Suppressor macrophage treated with lipopolysaccharide for 4 hours (primary cell): ENCODE measurements around the gene TEX2.

Experiments
- DNase-seq: peaks from one replicate; pipeline ENCODE4 v3.0.0-alpha.2; 2020

Gene TEX2, protein sequence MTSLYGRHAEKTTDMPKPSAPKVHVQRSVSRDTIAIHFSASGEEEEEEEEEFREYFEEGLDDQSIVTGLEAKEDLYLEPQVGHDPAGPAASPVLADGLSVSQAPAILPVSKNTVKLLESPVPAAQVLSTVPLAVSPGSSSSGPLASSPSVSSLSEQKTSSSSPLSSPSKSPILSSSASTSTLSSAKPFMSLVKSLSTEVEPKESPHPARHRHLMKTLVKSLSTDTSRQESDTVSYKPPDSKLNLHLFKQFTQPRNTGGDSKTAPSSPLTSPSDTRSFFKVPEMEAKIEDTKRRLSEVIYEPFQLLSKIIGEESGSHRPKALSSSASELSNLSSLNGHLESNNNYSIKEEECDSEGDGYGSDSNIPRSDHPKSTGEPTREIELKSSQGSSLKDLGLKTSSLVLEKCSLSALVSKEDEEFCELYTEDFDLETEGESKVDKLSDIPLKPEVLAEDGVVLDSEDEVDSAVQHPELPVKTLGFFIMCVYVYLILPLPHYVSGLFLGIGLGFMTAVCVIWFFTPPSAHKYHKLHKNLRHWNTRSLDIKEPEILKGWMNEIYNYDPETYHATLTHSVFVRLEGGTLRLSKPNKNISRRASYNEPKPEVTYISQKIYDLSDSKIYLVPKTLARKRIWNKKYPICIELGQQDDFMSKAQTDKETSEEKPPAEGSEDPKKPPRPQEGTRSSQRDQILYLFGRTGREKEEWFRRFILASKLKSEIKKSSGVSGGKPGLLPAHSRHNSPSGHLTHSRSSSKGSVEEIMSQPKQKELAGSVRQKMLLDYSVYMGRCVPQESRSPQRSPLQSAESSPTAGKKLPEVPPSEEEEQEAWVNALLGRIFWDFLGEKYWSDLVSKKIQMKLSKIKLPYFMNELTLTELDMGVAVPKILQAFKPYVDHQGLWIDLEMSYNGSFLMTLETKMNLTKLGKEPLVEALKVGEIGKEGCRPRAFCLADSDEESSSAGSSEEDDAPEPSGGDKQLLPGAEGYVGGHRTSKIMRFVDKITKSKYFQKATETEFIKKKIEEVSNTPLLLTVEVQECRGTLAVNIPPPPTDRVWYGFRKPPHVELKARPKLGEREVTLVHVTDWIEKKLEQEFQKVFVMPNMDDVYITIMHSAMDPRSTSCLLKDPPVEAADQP

GRCh38 chr17:64263000-64263766 is at the start of gene TEX2:
TEX2 (minus strand) TSS chr17:64263260; CDS start chr17:64214217, 49,043 bp downstream.
- DNase-seq, result peak; percentile 95

- no peak for DNase-seq
Observed at GRCh38 chr17:64309710-64310109, 46.6 kb upstream of the TEX2 start.

GRCh38 chr17:64309021-64309420 is 46.0 kb upstream of the TEX2 start:
- DNase-seq, result no peak

- DNase-seq, result peak; percentile 85
Observed at GRCh38 chr17:64306850-64307463, 43.9 kb upstream of the TEX2 start.

GRCh38 chr17:64304551-64304950 is 41.5 kb upstream of the TEX2 start:
- DNase-seq, result no peak

- DNase-seq, result no peak
Observed at GRCh38 chr17:64300699-64300965, 37.6 kb upstream of the TEX2 start.

DNA sequence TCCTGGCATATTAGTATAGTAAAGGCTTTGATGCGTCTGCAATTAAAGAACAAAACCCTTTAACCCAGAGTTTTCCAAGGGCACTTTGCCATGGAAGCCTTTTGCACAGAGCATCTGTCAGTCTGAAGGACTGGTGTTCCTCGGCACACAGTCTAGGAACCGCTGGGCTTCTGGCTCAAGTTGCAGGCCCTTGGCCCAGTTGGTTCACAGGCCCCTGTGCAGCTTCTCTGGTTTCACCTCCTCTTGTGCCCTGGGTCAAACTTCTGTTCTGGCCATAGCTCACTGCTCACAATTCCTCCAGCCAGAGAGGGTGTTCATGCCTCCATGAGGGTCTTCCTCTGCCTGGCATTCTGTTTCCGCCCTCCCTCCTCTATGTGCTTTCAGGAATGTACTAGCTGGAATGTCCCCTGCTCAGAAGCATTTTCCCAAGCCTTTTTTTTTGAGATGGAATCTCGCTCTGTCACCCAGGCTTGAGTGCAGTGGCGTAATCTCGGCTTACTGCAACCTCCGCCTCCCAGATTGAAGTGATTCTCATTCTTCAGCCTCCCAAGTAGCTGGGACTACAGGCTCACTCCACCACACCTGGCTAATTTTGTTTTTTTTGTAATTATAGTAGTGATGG is 34.5 kb upstream of the TEX2 start:
- DNase-seq, result no peak

DNA sequence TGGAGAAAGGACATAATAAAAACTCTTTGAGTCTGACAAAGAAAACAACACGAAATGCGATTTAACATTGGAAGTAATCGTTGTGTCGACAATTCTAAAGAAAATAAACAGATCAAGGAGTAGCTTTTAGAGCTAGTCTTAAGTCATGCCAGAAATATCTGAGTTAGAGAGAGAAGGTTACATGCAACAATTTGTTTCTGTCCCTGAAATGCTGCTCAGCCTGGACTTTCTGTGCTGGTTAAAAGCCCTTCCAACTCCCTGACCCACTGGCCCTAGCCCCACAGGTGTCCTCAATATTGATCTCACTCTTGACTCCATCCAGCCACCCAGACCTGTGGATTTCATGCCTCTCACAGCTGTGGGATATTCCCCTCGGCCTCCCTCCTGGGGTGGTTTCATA is 33.2 kb upstream of the TEX2 start:
- no peak for DNase-seq

GRCh38 chr17:64295146-64295545 is 32.1 kb upstream of the TEX2 start:
- DNase-seq, result no peak

GRCh38 chr17:64291268-64291851 is 28.3 kb upstream of the TEX2 start:
- no peak for DNase-seq

GRCh38 chr17:64289741-64290141 is 26.7 kb upstream of the TEX2 start:
- no peak for DNase-seq

- DNase-seq, result peak; percentile 34
Observed at GRCh38 chr17:64282753-64283080, 19.7 kb upstream of the TEX2 start.

DNA sequence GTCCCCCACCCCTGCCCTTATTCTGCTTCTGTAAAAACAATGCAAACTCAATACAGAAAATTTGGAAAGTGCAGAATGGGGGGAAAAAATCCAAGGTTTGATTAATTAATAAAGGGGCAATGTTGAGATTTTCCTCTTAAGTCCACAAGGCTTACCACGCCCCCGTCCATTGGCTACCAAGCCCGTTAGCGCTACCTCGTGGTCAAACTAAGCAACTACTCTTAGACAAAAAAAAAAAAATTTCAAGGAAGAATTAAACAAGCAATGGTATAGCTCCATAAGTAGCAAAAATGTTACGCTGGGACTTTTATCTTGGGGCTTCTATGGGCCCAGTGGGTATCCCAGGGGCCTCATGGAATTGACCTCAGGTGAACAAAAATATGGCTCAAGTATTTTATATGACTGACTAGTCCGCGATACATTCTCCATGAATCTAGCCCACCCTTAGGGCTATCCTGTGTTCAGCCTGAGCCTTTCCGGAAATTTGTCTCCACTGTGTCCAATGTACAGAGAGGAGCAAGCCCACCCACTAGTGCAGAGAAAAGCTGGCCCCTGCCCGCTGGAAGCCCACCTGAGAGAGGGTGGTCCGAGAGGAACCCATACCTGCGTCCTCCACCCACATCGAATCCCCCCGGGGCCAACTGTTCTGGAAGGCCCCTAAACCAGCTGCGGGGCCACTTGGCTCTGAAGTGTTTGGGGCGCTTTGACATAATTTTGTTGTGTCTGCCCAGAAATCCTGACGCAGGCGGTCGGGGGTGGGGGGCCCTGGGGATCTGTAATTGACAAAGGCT is 19.1 kb upstream of the TEX2 start:
- DNase-seq, result peak; percentile 81

GRCh38 chr17:64278614-64279013 is 15.6 kb upstream of the TEX2 start:
- DNase-seq, result peak; percentile 27

DNA sequence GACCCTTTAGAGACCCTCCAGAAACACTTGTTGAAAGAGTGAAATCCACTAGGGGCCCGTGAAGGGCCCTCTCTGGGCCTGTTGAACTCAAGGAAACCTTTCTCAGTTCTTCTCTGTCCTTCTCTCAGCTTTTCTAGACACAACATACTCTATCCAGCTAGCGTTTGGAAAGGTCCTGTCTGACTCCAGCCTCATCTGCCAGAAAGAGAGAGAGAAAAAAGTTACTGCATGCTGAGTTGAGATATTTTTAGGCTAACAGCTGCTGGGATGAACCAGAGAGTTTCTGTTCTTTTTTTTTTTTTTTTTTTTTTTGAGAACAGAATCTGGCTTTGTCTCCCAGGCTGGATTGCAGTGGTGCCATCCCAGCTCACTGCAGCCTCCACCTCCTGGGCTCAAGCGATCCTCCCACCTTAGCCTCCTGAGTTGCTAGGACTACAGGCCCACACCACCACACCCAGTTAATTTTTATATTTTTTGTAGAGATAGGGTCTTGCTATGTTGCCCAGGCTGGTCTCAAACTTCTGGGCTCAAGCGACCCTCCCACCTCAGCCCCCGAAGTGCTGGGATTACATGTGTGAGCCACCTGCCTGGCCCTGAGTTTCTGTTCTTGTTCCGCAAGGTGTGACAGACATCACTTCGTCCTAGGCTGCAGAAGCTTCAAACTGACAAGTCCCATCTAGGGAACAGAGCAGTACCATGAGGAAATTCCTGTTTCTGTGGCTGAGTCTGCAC is 14.9 kb upstream of the TEX2 start:
- DNase-seq, result peak; percentile 11

DNA sequence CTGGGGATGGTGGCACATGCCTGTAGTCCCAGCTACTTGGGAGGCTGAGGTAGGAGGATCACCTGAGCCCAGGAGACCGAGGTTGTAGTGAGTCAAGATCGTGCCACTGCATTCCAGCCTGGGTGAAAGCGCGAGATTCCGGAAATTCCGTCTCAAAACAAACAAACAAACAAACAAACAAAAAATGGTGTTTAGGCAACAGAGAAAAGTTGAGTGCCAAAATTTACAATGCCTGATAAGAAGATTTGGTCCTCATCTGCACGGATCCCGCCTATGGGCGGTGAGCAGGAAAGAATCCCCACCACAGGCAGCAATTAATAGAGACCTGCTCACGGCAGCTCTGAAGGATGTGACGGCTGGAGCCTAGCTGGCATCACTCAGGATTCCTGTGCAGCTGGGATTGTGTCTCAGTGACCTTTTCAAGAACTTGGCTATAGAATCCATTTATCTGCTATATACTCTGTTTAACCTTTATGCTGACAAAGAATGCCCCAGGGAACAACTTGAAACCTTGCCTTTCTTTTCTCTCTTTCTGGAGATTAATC is 14.0 kb upstream of the TEX2 start:
- no peak for DNase-seq

- DNase-seq, result no peak
Observed at GRCh38 chr17:64275016-64275415, 12.0 kb upstream of the TEX2 start.

- no peak for DNase-seq
Observed at GRCh38 chr17:64273006-64273405, 9.9 kb upstream of the TEX2 start.

DNA sequence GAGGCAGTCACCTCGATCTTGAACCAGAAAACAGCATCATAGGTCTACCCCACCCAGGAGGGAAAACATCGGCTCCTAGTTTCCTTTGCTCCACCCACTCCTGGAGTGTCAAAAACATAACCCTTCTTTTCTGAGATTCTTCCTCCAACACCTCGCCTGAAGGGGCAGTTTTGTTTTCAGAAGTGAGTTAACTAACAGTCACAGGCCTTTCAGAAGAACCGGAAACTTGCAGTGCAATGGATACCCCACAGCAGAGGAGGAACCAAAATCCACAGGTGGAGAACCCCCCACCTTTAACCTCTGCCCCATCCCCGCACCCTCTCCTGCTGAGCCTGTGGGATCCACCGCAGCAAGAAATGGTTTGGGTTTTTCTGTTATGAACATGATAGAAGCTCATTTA is 7.8 kb upstream of the TEX2 start:
- peak; percentile 35 for DNase-seq
